UCSD-AML1 (cell line): ENCODE results near the gene GGCT.
"Not testable (repeated sequence)": the region's sequence is repeated elsewhere in the genome, so short reads cannot be mapped to it uniquely, and the experiment has no call there.

Experiments used
- DNase-seq: peaks from one replicate; lab custom pipeline; 2025; ENCODE audit not compliant: unreplicated experiment; lab: John Stamatoyannopoulos, UW

GGCT gene

DNA sequence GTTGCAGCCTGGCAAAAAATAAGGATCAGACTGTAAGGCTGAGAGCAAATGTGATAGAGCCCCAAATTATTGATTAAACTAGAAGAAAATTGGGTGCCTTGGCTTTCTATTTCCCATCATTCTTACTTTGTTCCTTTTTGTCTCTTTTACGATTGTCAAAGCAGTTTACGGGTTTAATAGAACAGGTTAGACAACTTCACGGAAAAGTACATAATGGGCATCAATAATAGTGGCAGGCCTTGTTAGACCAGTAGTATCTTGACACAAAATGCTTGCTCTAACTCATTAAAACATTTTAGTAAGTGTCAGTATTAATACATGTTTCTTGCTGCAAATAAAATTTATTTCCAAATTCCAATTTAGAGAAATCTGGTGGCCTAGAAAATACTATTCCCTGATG, 14.5 kb upstream of the GGCT start:
- DNase-seq = no peak

DNA sequence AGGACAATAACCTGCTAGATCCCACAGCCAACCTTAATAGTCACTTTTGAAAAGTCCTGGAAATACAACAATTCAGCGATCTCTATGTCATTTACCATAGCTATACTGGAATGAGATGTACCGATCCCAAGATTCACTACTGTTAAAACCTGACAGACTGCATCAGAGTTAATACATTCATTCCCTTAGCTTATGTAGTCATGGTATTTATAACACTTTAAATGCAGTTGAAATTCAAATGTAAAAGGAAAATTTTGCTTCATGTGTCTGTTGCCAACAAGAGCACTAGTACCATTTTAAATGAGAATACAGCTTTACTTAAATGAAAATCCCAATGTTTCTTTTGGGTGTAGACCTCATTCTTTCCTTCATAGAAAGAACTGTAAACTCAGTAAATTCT, 11.1 kb upstream of the GGCT start:
- DNase-seq = no peak

DNA sequence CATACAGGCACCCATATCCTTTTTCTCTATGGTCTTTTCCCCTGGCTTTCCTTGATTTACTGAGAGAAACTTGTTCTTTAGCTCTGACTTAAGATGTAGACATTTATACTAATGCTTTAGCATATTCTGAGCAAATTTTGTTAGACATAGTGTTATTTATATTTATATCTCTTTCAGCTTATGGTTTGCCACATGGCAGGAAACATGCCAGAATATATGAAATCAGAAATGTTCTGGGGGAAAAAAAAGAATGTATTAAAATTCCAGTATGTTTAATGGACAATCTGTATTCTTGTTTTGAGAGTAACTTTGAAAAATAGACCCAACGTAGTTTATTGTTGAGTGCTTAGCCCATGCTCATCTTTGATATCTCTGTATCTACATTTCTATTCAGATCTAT, 10.1 kb upstream of the GGCT start:
- DNase-seq = no peak

DNA sequence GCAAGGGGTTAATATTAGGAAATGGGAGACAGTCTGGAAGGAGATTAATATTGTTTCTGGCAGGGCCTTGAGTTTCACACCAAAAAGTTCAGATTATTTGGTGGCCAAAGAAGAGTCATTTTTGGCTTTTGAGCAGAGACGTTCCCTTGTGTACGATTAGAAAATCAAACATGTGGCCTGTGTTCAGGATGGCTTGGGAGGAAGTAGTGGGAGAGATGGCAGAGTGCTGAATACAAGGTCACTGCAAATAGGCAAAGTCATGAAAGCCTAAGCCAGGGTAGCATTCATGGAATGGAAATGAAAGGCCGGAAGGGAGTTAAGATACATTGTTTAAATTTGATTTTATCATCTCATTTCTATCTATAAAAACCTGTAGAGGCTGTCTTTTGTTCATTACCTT, 9.5 kb upstream of the GGCT start:
- DNase-seq = no peak

DNA sequence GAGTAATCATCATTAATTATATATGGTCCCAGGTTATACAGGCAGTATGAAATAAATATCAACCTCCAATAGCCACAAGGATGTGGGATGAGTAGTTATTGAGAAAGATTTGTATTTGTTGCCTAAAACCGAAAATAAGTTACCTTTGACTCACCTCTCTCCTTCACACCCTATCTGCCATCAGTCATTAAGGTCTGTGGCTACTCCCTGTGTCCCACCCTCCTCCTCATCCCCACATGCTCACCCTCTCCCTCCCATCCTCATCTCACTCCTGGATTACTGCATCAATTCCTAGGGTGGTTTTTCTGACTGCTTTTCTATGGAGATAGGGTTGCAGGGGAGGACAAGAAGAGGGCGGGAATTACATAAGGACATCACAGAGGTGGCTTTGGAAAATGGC, 9.1 kb upstream of the GGCT start:
- DNase-seq = no peak

DNA sequence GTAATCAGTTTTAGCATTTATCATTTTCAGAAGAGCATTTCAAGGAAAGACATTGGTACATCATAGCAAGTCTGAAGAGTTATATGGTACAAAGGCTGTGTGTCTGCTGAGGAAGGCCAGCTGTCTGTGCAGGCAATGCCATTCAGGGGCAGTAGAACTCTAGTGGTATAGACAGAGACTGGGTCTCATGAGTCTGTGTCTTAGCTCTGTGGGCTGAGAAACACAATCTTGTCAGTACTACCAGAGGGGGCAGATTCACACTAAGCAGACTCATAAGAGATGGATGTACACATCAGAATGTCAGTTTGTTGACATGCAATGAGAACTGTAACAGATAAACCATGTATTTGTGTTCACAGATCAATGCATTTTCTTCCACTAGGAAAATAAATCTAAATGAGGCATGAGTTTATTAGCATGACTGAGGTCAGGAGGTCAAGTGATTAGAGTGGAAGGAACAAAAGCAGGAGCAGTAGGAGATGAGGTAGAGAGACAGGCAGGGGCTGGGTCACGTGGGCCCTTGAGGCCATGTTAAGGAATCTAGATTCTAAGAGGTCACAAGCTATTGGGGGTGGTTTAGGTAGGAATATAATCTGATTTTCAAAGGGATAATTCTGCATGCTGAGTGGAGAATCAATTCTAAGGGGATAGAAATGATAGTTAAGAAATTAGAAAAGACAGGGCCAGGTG, 7.5 kb upstream of the GGCT start:
- no peak for DNase-seq

DNA sequence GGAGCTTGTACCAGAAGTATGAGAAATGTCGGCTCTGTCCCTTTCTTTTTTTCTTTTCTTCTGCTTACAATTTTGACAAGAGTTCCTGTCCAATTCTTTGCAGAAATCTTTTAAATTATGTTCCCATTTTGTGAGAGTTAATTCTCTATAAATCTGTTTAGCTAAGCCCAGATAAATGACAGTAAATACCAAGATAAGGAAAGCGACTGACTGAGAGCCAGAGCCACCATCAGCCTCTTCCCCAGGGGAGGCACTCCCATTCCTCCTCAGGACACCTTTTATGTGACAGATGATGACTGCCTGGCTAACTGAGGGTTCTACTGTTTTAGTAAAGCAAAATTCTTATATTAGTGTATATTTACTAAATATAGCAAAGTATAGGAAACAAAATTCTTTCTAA, 6.9 kb upstream of the GGCT start:
- no peak for DNase-seq

DNA sequence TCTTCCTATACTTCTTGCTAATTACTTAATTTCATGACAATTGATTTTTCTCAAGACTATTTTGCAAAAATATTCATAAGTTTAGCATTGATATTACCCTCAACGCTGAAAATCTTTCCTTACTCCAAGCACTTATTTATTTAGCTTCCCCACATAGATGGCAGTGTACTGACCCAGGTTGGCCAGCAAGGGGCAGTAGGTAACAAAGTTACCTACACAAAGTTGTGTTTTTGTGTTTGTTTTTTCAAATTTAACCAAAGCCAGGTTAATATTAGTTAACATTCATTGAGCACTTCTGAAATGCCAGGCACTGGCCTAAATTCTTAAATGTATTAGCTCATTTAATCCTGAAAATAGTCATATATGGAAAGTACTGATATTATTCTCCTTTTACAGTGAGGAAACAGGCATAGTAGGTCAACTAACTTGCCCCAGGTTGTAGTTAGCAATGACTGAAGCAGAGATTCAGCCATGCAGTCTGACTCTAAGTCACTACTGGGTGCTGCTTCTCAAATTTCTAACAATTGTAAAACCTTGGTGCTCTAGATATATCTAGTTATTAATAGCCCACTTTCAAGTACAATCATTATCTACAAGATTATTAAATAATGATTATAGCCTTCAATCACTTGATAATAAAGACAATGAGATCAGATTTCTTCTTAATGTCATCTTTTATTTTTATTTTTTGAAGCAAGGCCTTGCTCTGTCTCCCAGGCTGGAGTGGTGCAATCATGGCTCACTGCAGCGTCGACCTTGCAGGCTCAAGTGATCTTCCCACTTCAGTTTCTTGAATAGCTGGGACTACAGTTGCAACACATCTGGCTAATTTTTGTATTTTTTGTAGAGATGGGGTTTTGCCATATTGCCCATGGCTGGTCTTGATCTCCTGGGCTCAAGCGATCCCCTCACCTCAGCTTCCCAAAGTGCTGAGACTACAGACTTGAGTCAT, 5.8 kb upstream of the GGCT start:
- DNase-seq = no peak

DNA sequence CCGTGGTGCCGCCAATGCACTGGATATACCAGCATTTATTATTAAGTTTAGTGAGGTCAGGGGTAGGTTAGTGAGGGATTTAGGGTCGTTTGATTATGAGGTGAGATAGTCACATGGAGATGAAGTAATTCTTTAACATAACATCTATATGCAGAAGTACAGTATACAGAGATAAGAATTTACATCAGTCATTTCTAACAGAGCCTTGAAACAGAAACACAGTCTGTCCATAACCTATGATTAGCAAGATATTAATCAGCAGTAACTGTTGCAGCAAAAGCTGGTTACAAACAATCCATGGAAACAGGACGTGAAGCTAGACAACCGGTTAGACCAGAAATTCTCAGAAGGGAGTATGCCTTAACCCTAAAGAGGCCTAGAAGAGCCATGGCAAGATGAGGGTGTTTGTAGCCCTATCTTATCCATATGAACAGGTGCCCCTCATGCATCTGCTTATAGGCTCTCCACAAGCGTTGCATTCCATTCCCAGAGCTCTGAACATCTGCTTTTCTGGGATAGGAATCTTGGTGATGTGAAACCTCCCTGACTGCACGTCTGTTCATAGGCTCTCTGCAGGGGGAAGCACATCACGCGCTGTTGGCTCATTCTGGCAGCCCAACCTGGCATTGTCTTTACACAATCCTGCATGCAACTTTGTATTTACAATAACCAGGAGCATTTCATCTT, 4.7 kb upstream of the GGCT start:
- not testable (repeated sequence) for DNase-seq

DNA sequence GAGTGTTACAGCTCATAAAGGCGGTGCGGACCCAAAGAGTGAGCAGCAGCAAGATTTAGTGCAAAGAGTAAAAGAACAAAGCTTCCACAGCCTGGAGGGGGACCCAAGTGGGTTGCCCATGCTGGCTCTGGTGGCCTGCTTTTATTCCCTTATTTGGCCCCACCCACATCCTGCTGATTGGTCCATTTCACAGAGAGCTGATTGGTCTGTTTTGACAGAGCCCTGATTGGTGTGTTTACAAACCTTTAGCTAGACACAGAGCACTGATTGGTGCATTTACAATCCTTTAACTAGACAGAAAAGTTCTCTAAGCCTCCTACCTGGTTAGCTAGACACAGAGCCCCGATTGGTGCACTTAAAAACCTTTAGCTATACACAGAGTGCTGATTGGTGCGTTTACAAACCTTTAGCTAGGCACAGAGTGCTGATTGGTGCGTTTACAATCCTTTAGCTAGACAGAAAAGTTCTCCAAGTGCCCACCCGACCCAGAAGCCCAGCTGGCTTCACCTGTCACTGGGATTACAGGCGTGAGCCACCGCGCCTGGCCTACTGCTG, 2.8 kb upstream of the GGCT start:
- not testable (repeated sequence) for DNase-seq

DNA sequence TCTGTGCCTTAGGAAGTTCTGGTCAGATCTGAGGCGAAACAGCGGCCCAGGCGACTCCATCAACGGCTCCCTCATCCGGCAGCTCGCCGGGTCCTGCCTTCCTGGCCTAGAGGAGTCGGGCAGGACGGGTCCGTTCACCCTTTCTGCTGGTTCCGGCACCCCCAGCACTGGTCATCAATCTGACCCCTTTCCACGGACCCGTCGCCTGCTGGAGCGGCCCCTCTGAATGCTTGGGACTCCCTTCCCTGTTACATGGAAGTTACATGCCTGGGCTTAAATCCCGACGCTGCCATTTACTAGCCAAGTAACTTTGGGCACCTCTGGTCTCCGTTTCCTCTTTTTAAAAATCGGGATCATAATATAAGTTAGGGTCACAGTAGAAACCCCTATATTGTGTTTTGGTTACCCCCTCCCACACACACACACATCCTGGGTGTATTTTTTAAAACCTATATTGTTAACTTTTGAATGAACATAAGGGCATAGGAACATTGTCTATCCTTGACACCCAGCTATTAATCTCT, 607 bp upstream of the GGCT start:
- no peak for DNase-seq

DNA sequence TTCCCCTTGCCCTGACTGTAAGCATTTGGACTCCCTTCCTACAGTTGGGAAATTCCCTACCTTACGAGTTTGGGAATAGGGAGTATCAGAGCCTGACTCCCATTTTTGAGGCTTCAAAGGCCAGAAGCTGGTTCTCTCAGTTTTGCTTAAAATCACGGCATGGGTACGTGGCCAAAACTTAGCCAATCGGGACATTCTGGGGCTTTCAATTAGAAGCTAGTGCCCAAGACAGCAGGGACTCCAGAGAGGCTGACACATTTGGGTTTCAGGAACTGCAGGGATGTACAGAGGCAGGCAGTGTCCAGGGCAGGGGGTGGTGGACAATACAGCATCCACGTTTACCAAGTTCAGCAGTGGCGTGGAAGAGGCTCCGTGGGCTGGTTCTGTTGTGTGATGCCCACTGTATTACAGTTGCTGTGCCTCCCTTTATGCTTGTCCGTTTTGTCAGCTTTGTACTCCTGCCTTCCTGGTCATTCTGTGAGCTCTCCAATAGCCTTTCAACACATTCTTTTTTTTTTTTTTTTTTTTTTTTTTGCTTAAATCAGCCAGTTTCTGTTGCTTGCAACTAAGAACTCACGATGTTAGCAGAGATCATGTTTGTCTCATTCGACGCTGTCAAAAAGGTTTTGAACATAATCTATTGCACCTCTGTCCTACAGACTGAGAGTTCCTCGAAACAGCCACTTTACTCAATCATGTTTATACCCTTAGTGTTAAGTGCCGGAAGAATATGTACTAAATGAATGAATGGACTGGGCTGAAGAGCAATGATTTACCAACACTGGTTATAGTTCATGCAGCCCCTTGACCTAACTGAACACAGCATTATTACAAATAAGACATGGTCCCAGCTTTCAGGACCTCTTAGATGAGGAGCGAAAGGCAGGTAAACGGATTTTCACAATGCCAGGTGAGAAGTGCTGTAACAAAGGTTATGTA, 1.1 kb downstream of the GGCT start:
- no peak for DNase-seq

DNA sequence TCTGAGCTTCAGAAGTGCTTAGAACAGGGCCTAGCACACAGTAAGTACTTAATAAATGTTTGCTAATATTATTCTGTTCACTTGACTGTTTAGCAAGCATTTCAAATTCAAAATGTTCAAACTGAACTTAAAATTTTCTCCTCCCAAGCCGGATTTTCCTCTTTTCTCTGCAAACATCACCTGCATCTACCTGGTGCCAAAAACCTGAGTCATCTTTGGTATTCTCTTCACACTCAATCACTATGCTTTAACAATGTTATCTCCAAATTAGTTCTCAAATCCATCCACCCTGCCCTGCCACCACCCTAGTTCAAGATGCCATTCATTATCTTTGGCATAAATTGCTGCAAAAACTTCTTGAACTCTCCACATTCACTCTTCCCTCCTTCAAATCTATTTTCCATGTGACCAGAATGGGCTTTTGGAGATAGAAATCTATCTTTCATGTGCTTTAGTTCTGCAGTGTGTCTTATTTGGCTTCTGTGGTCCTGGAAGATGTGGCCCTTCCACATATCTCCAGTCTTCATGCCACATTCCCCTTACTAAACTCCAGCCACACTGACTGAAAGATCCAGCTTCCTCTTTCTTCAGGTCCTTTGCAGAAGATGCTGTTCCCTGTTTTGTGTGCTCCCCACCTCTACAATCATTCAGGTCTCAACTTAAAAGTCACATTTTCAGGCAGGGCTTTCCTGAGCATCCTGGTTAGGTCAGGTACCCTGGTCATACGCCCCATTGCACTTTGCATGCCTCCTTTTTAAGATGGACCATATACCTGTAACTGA, 2.0 kb downstream of the GGCT start:
- DNase-seq = no peak

DNA sequence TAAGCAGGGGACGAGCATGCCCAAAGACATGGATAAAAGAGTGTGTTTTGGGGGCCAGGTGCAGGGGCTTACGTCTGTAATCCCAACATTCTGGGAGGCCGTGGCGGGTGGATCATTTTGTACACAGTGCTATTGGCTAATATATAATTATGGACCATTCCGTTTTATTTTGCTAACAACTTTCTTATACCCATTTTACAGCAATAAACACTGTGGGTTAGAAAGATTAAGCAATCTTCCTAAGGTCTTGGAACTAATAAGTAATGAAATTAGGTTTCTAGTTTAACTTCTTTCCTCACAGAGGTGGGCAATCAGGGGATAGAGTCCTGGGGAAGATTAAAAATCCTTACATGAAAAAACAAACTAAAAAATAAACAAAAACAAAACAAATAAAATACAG, 3.4 kb downstream of the GGCT start:
- no peak for DNase-seq

DNA sequence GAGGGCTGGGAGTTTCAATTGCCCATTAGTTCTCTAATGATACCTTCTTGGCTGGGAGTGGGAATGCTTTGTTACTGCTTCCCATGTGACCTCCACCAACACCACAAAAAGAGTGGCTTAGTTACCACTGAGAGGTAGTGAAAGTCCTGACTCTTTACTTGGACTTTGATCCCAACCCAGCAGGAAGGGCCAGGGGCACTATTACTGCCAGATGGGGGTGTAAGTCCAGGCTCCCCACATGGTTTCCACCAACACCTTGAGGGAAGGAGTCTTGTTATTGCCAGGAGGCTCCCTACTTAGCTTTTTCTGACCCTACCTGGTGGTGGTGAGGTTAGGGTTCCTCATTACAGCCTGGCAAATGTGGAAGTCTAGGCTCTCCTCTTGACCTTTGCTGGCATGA, 11.4 kb downstream of the GGCT start:
- no peak for DNase-seq

DNA sequence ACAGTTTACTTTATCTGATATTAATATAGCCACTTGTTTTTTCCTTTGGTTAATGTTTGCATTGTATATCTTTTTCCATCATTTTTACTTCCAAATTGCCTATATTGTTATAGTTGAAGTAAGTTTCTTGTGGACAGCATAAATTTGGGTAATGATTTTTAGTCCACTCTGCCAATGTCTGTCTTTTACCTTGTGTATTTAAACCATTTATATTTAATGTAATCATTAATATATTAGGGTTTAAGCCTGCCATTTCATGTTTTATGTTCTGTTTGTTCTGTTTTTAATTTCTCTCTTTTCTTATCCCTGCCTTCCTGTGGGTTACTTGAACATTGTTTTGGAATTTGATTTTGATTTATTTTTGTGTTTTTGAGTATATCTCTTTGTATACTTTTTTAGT, 13.2 kb downstream of the GGCT start:
- DNase-seq = no peak

DNA sequence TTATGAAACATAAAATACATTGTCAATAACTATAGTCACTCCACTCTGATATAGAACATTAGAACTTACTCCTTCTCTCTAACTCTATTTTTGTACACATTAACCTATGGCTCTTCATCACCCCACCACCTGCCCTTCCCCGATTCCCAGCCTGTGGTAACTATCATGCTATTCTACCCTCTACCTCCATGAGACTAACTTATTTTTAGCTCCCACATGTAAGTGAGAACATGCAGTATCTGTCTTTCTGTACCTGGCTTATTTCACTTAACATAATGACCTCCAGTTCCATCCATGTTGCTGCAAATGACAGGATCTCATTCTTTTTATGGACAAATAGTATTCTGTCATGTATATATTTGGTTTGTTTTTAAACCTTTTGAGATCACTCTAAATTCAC, 17.3 kb downstream of the GGCT start:
- no peak for DNase-seq

DNA sequence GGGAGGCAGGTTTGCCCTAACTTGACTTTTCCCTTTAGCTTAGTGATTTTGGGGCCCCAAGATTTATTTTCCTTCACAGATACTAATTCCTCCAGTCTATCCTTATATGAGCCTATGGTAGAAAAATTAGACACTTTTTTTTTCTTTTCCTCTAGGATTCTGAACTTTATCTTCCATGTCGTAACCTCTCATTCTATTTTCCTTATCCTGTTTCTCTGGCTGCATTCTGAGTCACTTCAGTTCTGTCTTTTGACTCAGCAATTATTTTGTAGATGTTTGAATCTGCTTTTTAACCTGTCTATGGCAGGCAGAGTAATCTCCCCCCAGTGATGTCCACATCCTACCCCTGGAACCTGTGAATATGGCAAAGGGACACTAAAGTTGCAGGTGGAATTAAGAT, 19.0 kb downstream of the GGCT start:
- DNase-seq = no peak

DNA sequence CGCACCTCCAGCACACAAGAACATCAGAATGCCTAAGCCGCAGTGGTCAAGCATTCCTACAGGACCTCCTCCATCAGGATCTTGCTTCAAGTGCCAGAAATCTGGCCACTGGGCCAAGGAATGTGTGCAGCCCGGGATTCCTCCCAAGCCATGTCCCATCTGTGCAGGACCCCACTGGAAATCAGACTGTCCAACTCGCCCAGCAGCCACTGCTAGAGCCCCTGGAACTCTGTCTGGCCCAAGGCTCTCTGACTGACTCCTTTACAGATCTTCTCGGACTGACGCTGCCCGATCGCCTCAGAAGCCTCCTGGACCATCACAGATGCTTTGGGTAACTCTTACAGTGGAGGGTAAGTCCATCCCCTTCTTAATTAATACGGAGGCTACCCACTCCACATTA, 23.2 kb downstream of the GGCT start:
- not testable (repeated sequence) for DNase-seq
